CD14-positive monocyte (primary cell): Measurements from ENCODE around the gene DOCK3. TPM values are rescaled to one million over a fixed set of nuclear protein-coding genes. Genes with fewer than 3 reads are reported as not detected.

Experiments
- DNase-seq, 3 donors: peaks; one replicate each; pipeline ENCODE4 v3.0.0-alpha.2; 2011 to 2022
- H2AFZ ChIP-seq: 2 replicates; pipeline ENCODE4 v1.6.0; 2012; ENCODE audit warnings: mild to moderate bottlenecking, low read depth, low read length, inconsistent platforms; ENCODE audit not compliant: insufficient read depth, poor library complexity, severe bottlenecking
- H3K27ac ChIP-seq, 2 donors: 1 replicate in 1 of 2; 2 replicates in 1 of 2; pipeline ENCODE4 v1.5.1; 2012 to 2013; ENCODE audit warnings: low read length in 2 of 2, control low read depth in 1 of 2, inconsistent platforms in 1 of 2, low read depth in 1 of 2, mild to moderate bottlenecking in 1 of 2
- H3K27me3 ChIP-seq, 2 donors: one replicate each; pipeline versions ENCODE4 v1.6.0 to v1.6.1; 2011 to 2013; ENCODE audit warnings: low read length in 2 of 2; ENCODE audit not compliant: control insufficient read depth in 2 of 2, insufficient read depth in 2 of 2
- H3K36me3 ChIP-seq, 2 donors: replicated peaks in 1 of 2; 1 replicate in 1 of 2; 2 replicates in 1 of 2; pipeline versions ENCODE4 v1.5.1 to v1.6.1; 2012 to 2013; ENCODE audit warnings: low read length in 2 of 2, control low read depth in 1 of 2, inconsistent platforms in 1 of 2, mild to moderate bottlenecking in 1 of 2; ENCODE audit not compliant: insufficient read depth in 2 of 2, control insufficient read depth in 1 of 2
- H3K4me1 ChIP-seq, 2 donors: 1 replicate in 1 of 2; 2 replicates in 1 of 2; pipeline versions ENCODE4 v1.5.1 to v1.6.1; 2012 to 2013; ENCODE audit warnings: low read length in 2 of 2, control low read depth in 1 of 2, inconsistent platforms in 1 of 2, mild to moderate bottlenecking in 1 of 2, moderate library complexity in 1 of 2; ENCODE audit not compliant: insufficient read depth in 2 of 2, control insufficient read depth in 1 of 2
- H3K4me2 ChIP-seq: replicated peaks from 2 replicates; pipeline ENCODE3; 2012; ENCODE audit warnings: low read length, moderate library complexity, mild to moderate bottlenecking; ENCODE audit not compliant: poor library complexity, severe bottlenecking; ENCODE audit errors: extremely low read depth
- H3K4me3 ChIP-seq, 3 experiments: fragments of 200-600 bp in 1 of 3; sonication (generic) in 1 of 3; replicated peaks in 1 of 3; 1 replicate in 2 of 3; 2 replicates in 1 of 3; pipeline ENCODE4 v1.5.1; 2011 to 2013; ENCODE audit warnings: low read length in 3 of 3, mild to moderate bottlenecking in 3 of 3, control low read depth in 2 of 3, low read depth in 2 of 3, inconsistent platforms in 1 of 3, moderate library complexity in 1 of 3
- H3K79me2 ChIP-seq: 2 replicates; pipeline ENCODE4 v1.6.0; 2012; ENCODE audit warnings: mild to moderate bottlenecking, control low read depth, inconsistent platforms, low read length, moderate library complexity; ENCODE audit not compliant: insufficient read depth
- H3K9ac ChIP-seq: 2 replicates; pipeline ENCODE4 v1.6.0; 2017; ENCODE audit warnings: low read length, mild to moderate bottlenecking; ENCODE audit not compliant: insufficient read depth, poor library complexity, severe bottlenecking
- H3K9me3 ChIP-seq, 2 donors: replicated peaks in 1 of 2; 1 replicate in 1 of 2; 2 replicates in 1 of 2; pipeline versions ENCODE4 v1.5.1 to v1.6.1; 2012 to 2013; ENCODE audit warnings: low read length in 2 of 2, control low read depth in 1 of 2; ENCODE audit not compliant: control insufficient read depth in 1 of 2, insufficient read depth in 1 of 2
- H4K20me1 ChIP-seq: 2 replicates; pipeline ENCODE4 v1.6.0; 2012; ENCODE audit warnings: mild to moderate bottlenecking, low read length, control low read depth, moderate library complexity; ENCODE audit not compliant: insufficient read depth
- H3K27ac Mint-ChIP-seq, 7 donors: one replicate each; pipeline ENCODE4 v1.8.0; 2020; ENCODE audit warnings: mild to moderate bottlenecking in 7 of 7, mixed read lengths in 7 of 7, moderate library complexity in 6 of 7, inconsistent platforms in 2 of 7
- H3K27me3 Mint-ChIP-seq, 3 donors: one replicate each; pipeline ENCODE4 v1.8.0; 2021 to 2022; ENCODE audit warnings: low read depth in 3 of 3, mild to moderate bottlenecking in 3 of 3, mixed read lengths in 3 of 3, moderate library complexity in 3 of 3, inconsistent platforms in 1 of 3
- H3K36me3 Mint-ChIP-seq, 2 donors: one replicate each; pipeline ENCODE4 v1.8.0; 2020; ENCODE audit warnings: mixed read lengths in 2 of 2, inconsistent platforms in 1 of 2, mild to moderate bottlenecking in 1 of 2
- H3K4me1 Mint-ChIP-seq: one replicate; pipeline ENCODE4 v1.8.0; 2020; ENCODE audit warnings: mild to moderate bottlenecking, mixed read lengths
- H3K4me3 Mint-ChIP-seq, 2 donors: one replicate each; pipeline ENCODE4 v1.8.0; 2020; ENCODE audit warnings: mild to moderate bottlenecking in 2 of 2, mixed read lengths in 2 of 2, moderate library complexity in 1 of 2
- H3K9me3 Mint-ChIP-seq, 7 donors: one replicate each; pipeline ENCODE4 v1.8.0; 2020 to 2022; ENCODE audit warnings: mixed read lengths in 7 of 7, mild to moderate bottlenecking in 6 of 7, moderate library complexity in 6 of 7, inconsistent platforms in 2 of 7
- WGBS: methylation state at CpG from one replicate; pipeline ENCODE4 v1.1.5; 2013; ENCODE audit warnings: missing lambda C conversion rate; ENCODE audit not compliant: insufficient coverage; 5-methylcytosine and 5-hydroxymethylcytosine counted together
- intact Hi-C, 2 donors: fragments of 100-400 bp; cut with micrococcal nuclease; formaldehyde crosslinking; loops; one replicate each; pipeline versions ENCODE4 v1.15.0 to v1.15.1; 2023
- polyA plus RNA-seq, 3 donors: library from polyadenylated mRNA; depleted of rRNA in 1 of 3; unstranded in 2 of 3; stranded (reverse) in 1 of 3; fragments of 300-500 nt in 2 of 3; fragments of >200 nt in 1 of 3; fragmentation: Illumina TruSeq in 2 of 3; gene quantifications; 1 replicate in 2 of 3; 2 replicates in 1 of 3; pipeline ENCODE4 v1.2.3, GENCODE V29; 2012 to 2021
- TF ChIP-seq, protein P1 (sequence below): fragments of 200-600 bp; IDR thresholded peaks from one replicate; pipeline ENCODE4 v1.8.0; 2022; ENCODE audit warnings: antibody characterized with exemption, mild to moderate bottlenecking

Gene DOCK3
- polyA plus RNA-seq, 3 donors: 0.03 TPM; not detected in 1

DNA sequence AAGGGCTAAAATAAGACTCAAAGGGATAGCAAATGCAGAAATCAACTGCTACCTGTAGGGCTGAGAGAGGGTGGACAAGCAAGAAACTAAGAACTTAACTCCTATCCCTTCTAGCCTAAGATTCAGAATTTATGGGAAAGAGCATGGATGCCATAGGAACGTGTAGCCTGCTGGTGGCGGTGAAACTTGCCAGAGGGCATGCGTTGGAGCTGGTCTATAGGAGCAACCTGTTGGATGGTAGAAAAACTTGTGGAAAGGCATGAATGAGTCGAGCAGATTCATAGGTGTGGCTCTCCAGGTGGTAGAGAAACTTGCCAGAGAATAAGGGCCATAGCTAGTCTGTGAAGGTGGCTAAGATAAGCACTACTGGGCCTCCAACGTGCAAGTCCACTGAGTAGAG lies 137.2 kb downstream of the DOCK3 start:
- H3K9ac ChIP-seq: no peak overlapping the region
- WGBS: 97% methylated on average over 3 of the region's 5 CpGs
- H2AFZ ChIP-seq: no peak overlapping the region
- no peaks in the 10 kb centered on the region for H3K9me3 ChIP-seq
- no peak overlapping the region for H3K27ac Mint-ChIP-seq
- H3K4me2 ChIP-seq: no peak overlapping the region
- H3K9me3 Mint-ChIP-seq: peaks cover 0 to 4% (median 2%) of the 10 kb centered on the region in 7 donors
- no peaks in the 10 kb centered on the region for H3K79me2 ChIP-seq
- no peaks in the 10 kb centered on the region for H3K36me3 ChIP-seq
- DNase-seq: no peak
- H3K4me3 ChIP-seq: no peak overlapping the region
- H3K4me1 ChIP-seq: no peaks in the 10 kb centered on the region
- H3K4me3 Mint-ChIP-seq: no peak overlapping the region
- H4K20me1 ChIP-seq: no peaks in the 10 kb centered on the region
- no peaks in the 10 kb centered on the region for H3K36me3 Mint-ChIP-seq
- H3K27me3 Mint-ChIP-seq: peaks cover 4 to 5% (median 4%) of the 10 kb centered on the region in 3 donors
- H3K4me1 Mint-ChIP-seq: no peaks in the 10 kb centered on the region
- TF ChIP-seq, protein P1, sequence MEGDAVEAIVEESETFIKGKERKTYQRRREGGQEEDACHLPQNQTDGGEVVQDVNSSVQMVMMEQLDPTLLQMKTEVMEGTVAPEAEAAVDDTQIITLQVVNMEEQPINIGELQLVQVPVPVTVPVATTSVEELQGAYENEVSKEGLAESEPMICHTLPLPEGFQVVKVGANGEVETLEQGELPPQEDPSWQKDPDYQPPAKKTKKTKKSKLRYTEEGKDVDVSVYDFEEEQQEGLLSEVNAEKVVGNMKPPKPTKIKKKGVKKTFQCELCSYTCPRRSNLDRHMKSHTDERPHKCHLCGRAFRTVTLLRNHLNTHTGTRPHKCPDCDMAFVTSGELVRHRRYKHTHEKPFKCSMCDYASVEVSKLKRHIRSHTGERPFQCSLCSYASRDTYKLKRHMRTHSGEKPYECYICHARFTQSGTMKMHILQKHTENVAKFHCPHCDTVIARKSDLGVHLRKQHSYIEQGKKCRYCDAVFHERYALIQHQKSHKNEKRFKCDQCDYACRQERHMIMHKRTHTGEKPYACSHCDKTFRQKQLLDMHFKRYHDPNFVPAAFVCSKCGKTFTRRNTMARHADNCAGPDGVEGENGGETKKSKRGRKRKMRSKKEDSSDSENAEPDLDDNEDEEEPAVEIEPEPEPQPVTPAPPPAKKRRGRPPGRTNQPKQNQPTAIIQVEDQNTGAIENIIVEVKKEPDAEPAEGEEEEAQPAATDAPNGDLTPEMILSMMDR: no peak
- H3K27me3 ChIP-seq: no peaks in the 10 kb centered on the region
- no peak overlapping the region for H3K27ac ChIP-seq
- intact Hi-C loops: no loop called here

DNA sequence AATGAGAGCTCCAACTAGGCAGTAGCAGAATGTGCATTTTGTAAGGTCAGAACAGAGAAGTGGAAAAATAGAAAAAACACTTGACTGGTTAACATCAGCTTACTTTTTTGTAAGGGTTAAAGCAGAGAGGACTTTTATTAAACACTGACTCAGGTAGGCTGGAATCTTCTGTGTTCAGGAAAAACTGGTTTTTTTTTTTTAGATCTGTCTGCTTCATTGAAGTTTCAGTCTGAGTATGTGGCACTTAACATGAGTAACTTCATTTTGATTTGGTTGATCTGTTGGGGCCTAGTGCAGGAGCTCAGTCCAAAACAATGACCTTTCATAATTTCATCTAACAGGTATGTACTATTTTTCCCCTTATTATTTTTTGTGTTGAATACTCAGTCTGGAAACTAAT lies 141.1 kb downstream of the DOCK3 start:
- no peak overlapping the region for H3K4me2 ChIP-seq
- H3K27me3 Mint-ChIP-seq: peaks cover 2 to 7% (median 4%) of the 10 kb centered on the region in 3 donors

More for the DNA sequence above, 141.1 kb downstream of the DOCK3 start:
- H3K9ac ChIP-seq: no peak overlapping the region
- no peaks in the 10 kb centered on the region for H4K20me1 ChIP-seq
- TF ChIP-seq, protein P1: no peak
- no peaks in the 10 kb centered on the region for H3K9me3 ChIP-seq
- H2AFZ ChIP-seq: no peak overlapping the region
- no peak overlapping the region for H3K4me3 ChIP-seq
- Mint-ChIP-seq H3K9me3 (peaks cover 0 to 7% (median 1%) of the 10 kb centered on the region in 7 donors), H3K4me3 (no peak overlapping the region), H3K4me1 (no peaks in the 10 kb centered on the region), H3K27ac (no peak overlapping the region), H3K36me3 (no peaks in the 10 kb centered on the region)
- no peaks in the 10 kb centered on the region for H3K4me1 ChIP-seq
- intact Hi-C loops: no loop called here
- DNase-seq: no peak
- H3K27ac ChIP-seq: no peak overlapping the region
- H3K36me3 ChIP-seq: no peaks in the 10 kb centered on the region
- H3K79me2 ChIP-seq: no peaks in the 10 kb centered on the region
- no peaks in the 10 kb centered on the region for H3K27me3 ChIP-seq
